SK-N-DZ (cell line): ENCODE measurements around the gene MTMR4.
"Not testable (repeated sequence)": the region's sequence is repeated elsewhere in the genome, so short reads cannot be mapped to it uniquely, and the experiment has no call there.

Experiments
- DNase-seq: peaks from one replicate; pipeline ENCODE4 v3.0.0-alpha.2; 2015; ENCODE audit warnings: low spot score

MTMR4 gene

DNA sequence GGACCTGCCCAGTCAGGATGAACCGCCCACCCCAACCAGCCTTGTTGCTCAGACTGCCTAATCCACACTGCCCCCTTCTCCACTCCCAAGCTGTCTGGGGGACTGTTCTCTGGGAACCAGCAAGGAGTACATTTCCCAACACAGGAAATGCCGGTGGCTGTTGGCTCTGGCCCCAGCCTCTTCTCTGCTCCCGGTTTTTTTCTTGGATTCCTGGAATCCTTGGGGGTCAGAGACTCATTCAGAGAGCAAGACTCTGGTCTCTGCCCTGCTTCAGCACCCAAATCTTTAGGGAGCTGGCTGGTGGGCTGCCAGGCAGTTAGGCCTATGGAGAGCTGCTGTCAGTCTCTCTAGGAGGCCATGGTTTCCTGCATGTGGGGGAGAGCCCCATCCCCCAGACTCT lies 10.8 kb upstream of the MTMR4 start:
- DNase-seq: no peak

DNA sequence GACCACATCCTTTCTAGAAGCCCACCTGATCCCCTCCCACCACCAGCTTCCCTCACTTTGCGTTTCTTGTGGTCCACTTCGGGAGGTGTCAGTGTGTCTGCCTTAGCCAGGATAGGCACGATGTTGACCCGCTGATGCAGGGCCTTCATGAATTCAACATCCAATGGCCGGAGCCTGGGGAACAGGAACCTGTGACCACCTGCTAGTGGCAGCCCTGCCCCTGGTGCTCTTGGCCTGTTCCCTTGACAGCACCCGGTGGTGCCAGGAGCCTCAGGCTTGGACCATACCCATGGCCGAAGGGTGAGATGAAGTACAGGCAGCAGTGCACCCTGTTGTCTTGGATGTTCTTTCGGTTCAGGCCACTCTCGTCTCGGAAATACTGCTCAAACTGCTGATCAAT lies 7.2 kb upstream of the MTMR4 start:
- DNase-seq: no peak

DNA sequence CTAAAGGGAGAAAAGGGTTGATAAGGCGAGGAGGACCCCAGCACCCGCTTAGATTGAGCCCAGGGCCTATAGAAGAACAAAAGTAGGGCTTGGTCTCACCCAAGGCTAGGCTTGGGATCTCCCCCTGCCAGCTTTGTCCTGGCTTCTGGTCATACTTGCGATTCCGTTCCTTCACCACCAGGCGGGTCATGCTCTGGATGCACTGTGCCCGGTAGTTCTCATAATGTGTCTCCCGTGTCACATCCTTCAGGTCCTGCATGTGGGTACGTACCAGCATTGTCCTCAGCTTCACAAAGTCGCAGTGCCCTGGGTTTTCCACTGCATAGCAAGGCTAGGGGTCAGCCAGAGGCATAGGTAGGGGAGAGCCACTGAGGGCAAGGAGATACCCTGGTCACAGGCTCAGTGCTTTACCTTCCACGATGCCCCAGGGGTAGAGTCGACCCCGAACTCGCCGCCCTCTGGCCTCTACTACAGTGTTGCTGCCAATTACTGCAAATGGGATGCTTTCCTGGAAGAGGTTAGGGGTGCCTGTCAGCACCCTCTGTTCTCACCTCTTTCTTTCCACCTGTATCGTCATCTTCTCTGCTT lies 6.5 kb upstream of the MTMR4 start:
- peak; percentile 66 for DNase-seq

DNA sequence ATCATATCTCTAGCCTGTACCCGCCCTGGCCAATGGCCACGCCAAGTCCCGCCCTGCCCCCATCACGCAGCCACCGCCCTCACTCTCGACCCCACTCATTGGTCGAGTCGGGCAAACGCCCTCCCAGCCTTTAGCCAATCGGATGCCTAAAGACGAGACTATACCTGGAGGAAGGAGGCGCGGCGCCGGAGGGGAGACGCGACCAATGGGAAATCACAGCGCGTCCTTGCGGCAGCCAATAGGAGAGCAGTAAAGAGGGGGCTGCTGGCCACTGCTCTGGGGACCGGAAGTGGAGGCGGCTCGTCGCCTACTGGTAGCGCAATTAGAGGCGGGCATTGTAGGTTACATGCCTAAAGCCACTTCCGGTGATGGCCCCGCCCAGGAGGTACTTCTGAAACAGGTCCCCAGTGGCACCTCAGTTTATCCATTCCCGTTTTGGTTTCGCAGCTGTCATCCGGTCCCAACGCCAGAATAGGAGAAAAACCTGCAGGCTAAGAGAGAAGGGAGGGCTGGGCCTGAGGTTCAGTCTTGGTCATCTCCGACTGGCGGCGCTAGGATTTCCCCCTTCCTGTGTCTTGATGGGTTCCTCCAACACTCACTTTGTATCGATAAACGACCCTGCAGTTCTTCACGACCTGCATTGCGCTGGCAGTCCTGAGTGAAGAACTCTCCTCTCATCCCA lies 3.6 kb upstream of the MTMR4 start:
- peak; percentile 100 for DNase-seq

DNA sequence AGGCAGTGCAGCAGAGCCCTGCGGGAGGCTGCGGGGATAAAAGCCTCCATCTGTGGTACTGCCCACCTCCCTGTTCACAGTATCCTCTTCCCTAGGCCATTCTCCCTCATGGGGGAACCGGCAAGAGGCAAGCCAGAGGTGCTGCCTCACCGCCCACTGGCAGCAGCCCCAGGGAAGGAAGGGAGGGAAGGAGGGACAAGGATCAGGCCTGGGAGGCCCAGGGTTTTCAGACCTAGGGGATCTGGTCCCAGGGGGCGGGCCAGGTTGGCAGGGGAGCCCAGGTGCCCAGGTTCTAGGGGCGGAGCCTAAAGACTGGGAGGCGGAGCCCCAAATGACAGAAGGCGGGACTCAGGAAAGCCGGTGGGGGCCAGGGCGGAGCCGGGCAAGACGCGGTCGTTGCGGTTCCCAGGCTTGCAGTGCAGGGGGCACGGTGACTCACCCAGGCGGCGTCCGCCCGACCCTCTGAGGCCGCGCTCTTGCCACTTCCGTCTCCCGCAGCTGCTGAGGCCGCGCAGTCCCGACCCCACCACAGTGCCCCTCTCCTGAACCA lies 3.0 kb upstream of the MTMR4 start:
- no peak for DNase-seq

DNA sequence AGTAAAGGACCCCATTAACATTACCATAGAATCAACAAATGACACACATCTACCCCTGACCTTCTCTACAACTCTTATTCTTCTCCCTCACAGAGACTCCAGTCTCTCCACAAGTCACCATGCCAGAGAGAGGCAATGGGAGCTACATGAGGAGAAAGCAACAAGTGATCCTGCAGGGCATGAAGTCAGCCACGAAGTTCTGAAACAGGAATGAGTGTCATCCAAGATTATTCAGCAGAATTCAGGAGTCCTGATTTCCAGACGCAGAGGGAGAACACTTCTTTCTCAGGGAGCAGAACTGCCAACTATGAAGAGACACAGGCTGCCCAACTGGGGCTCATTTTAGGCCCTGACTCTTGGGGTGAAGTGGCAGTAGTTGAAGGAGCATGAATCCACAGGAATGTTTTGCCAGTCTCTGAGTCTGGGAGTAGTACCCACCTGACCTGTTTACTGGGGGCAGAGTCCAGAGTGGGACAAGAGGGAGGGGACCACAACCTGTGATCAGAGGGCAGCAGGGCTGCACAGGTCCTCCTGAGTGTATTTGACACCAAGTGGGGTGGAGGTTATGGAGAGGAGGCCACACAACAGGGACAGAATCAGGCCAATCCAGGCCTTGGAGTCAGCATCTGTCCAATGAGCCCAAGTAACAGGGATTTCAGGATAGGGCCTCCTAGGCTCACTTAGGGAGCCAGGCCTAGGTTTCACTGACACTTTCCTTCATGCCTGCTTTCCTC lies 2.4 kb upstream of the MTMR4 start:
- DNase-seq: no peak

DNA sequence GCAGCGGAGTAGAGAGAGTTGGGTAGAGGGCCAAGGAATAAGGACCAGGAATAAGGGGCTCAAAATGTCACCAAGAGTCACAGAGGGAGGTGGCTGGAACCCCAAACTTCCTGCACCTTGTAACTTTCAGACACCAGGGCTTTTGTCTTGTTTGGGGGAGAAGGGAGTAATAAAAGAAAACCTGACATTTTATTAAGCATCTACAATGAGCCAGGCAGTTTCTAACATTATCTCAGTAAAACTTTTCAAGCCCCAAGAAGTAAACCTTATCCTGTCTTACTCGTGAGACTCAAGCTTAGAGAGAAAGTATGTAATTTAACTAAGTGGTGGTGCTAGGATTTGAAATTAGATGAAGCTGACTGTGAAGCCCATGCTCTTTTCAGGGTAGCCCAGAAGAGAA lies 848 bp upstream of the MTMR4 start:
- DNase-seq: no peak

DNA sequence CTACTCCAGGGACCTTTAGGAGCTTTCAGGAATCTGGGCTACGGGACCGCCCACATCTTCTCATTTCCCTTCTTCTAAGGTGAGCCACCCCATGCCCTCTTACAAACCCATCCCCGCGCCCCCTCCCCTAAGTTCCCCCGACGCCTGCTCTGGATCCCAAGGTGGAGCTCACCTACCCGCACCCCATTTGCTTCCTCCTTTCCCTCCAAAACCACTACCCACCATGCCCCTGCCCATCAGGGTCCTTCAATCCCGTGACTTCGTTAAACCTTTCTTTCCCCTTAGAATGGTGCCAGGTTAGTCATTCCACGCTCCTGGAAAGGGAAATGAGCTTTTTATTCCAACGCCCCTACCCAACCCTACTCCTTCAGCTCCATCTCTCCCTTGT lies 326 bp upstream of the MTMR4 start:
- no peak for DNase-seq

DNA sequence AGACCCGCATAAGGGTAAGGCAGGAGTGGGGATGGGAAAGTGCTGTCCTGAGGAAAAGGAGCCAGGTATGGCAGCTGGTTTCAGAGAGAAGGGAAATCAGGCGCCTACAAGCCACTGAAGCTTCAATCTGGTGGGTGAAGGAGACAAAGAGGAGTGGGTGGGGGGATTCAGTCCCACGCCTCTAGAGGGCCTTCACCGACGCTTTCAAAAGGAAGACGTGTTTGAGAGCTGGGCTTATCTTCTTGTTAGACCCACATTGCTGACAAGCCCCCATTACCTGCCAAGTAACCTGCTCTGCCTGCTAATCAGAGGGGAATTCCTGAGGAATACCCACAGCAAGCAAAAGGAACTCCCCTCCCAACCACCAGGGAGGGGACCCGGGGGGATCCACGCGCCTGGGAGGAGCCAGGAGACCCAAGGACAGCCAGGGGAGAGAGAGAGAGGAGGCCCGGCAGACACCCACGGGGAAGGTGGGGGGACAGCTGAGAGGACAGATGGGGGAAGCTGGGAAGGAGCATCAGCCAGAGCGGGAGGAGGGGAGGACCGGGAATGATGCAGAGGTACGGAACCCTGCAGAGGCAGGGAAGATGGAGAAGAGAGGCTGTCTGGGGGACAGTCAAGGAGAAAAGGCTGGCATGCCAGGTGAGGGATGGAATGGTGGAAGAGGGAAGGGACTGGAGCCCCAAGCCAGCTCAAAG lies 1.0 kb downstream of the MTMR4 start:
- DNase-seq: peak; percentile 45

DNA sequence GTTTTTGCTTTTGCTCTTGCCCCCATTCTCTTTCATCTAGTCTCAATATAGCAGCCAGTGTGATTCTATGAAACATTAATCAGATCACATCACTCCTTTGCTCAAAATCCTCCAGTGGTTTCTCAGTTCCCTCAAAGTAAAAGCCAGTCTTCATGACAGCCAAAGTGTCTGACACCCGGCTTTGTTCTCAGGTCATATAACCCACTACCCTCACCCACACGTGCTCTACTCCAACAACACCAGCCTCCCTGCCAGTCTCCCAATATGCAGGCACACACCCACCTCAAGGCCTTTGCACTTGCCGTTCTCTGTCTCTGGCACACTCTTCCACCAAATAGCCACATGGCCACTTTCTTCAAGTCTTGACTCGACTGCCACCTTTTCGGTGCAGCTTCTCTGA lies 4.4 kb downstream of the MTMR4 start:
- no peak for DNase-seq

DNA sequence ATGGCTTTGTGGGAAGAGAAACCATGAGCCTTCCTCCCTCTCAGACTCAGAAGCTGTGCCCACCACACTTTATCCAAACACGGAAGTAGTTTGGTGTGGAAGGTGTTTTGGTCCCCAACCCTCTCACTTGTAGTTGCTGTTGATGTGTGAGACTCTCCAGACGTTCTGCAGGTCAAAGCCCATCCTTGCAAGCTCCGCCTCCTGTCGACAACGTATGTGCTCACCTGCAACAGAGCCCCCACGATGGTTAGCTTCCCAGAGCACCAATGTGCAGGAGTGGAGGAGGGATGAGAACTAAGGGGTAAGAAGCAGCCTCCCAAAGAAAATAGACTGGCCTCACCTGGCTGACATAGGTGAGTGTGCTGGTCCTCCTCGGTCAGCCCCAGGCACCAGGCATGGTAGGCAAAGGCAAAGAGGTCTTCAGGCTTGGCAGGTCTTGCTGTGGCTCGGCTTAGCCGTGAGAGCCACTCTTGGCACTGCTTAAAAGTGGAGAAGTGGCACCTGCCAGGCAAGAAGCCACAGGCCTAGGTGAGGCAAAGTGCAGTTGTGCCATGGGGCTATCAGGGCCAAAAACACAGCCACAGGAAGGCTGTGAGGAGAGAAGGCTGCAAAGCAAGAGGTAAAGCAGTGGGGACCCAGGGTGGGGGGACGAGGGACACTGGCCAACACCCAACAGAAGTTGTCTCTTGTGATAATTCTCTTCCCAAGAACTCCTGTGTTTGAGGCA lies 5.9 kb downstream of the MTMR4 start:
- no peak for DNase-seq

DNA sequence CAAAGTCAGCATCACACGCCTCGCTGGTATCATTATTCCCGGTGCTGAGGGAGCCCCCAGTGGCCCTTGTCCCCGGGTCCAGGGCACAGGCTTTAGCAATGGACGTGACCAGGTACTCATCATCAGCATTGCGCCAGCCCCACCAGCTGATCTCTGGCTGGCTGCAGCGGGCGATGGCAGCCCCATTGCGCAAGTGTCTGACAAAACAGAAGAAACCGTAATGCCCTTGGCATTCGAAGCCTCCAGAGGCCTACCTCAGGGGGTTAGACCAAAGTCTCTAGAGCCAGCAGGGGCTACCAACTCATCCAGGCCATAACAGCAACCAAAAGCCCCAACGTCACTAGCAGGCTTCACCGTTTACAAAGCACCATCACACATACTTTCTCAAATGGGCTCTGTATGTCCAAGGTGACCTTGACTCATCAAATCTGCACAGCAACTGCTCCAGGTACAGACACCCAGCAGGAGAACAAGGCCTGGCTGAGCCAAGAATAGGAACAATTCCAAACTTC lies 7.3 kb downstream of the MTMR4 start:
- DNase-seq: no peak

DNA sequence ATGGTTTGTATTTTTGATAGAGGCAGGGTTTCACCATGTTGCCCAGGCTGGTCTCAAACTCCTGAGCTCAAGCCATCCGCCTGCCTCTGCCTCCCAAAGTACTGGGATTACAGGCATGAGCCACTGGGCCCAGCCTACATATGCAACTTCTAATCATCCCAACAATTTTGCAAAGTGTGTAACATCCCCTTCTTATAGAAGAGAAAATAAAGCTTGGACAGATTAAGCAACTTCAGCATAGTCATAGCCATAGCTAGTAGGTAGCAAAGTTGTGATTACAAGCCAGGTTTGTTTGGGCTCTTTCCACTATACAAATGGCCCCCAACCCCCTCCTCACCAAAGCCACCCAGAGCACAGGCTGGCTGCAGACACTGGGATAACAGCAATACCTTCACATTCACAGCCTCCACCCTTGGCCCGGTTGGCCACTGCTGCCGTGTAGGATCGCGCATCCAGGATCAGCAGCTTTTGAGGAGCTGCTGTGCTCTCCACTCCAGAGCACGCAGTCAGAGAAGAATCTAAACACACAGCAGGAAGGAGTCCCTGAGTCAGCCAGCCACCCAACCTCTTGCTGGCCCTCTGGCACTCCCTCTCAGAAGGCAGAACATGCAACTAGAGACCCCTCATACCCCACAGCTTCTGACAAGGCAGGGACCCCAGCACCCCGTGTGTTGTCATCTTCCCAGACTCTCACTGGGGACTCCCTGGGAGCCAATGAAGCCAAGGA lies 7.9 kb downstream of the MTMR4 start:
- no peak for DNase-seq

DNA sequence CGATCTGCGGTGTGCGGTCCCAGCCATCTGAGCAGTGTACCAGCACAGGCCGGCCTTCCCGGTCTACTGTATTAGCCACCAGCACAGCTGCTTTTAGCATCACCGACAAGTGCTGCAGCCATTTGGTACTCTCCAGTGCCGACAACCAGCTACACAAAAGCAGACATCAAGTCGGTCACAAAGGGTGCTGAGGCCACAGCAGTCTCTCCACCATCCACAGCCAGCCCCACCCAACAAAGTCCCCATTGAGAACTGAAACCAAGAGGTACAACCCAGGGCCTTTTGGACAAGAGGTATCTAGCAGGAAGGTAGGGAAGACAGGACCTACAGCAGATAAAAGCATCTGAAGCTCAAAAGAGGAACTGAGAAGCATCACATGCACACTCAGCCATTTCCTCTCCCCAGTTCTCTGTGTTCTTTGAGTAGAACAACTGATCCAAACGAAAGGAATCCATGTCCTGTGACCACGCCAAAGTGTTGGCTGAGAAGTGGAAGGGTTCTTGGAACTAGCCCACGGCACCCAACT lies 9.5 kb downstream of the MTMR4 start:
- DNase-seq: no peak

DNA sequence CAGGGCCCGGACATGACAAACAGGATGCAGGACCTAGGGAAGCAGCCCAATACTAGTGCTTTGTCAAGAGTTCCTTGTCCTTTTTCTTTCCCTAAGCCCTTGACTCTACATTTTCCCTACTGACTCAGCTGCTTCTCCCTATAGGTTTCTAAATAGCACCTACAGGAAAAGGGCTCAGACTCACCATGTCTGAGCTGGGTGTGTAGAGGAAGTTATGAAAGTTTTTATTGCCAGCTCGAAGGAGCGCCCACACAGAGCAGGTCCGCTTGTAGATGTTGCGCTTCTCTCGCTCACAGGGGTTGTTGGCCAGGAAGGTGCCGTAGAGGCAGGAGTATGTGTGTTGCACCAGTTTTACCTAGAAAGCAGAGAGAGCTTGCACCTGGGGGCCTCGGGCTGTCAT lies 10.6 kb downstream of the MTMR4 start:
- no peak for DNase-seq

DNA sequence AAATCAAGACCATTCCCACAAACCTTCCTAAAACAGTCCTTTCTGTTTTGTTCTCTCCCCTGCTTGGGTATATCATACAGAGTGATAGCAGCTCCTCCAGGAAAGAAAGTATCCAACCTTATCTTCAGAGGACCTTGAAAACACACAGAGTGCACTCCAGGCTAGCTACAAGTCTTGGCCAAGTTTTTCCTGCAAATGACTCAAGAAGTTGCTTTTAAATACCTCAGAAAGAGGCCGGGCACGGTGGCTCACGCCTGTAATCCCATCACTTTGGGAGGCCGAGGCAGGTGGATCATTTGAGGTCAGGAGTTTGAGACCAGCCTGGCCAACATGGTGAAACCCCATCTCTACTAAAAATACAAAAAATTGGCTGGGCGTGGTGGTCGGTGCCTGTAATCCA lies 11.3 kb downstream of the MTMR4 start:
- DNase-seq: not testable (repeated sequence)

DNA sequence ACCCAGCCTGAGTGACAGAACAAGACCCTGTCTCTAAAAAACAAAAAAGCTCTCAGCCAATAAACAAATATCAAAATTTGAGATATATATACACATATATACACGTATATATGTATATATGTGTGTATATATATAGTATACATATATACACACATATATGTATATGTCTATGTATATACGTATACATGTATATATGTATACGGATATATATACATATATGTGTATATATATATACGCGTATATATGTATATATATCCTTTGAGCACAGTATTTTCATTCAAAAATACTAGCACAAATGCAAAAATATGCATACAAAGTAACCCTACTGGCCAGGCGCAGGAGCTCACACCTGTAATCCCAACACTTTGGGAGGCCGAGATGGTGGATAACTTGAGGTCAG lies 13.0 kb downstream of the MTMR4 start:
- DNase-seq: no peak

DNA sequence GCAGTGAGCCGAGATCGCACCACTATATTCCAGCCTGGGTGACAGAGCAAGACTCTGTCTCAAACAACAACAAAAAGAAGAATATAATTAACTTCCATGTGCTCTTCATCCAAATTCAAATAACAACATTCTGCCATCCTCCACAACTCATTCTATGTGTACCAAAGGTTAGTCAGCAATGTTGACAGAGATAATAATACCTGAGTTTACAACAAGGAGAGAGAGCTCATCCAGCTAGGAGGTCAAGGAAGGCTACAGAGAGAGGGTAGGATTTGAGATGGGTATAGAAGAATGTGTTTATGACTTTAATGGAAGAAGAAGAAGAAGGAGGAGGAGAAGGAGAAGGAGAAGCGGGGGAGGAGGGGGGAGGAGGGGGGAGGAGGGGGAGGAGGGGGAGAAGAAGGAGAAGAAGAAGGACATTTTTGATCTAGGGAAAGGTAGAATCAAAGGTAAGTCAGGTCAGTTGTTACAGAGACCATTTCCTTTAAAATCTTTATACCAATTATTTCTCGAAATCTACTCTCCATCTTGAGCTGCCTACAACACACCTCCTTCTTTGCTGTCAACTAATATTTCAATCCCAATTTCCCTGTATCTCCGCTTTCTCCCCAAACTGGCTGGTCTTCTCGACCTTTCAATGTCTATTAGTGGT lies 16.1 kb downstream of the MTMR4 start:
- no peak for DNase-seq

DNA sequence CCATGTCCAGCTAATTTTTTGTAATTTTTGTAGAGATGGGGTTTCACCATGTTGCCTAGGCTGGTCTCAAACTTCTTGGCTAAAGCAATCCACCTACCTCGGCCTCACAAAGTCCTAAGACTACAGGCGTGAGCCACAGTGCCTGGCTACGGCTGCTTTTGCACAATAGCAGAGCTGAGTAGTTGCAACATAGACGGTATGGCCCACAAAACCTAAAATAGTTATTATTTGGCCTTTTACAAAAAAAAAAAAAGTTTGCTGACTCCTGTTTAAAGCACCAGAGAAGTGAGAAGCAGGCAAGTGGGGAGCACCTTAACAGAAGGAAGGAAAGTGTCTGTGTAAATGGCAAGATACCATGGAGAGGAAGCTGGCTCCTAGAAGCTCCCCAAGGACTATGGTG lies 20.9 kb downstream of the MTMR4 start:
- DNase-seq: no peak
